Ramos (cell line): ENCODE measurements around the gene ARID2.

Experiments
- in situ Hi-C: fragments of 300-500 bp; cut with MboI; formaldehyde crosslinking; loops from one replicate; pipeline ENCODE4 v1.14.3; 2022; ENCODE audit warnings: low sequenced_read_pairs; ENCODE audit not compliant: unreplicated experiment

Gene ARID2

DNA sequence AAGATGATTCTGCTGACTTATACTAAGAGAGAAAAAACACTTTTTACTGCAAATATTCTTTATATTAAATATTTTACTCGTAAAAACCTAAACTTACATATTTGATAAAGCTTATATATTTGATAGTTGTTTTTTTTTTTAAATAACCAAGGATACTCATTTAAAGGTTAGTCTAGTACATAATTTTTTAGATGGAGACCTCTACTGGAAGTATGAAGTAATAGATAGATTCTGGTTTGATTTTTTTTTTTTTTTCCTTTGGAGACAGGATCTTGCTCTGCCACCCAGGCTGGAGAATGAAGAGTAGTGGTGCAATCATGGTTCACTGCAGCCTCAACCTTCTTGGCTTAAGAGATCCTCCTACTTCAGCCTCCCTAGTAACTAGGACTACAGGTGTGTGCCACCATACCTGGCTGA lies 16.4 kb downstream of the ARID2 start:
- in situ Hi-C loops, result loop anchor here (25.0 kb wide), 1 partner anchor 516 kb away; the partner anchor contains the start of gene SLC38A1

DNA sequence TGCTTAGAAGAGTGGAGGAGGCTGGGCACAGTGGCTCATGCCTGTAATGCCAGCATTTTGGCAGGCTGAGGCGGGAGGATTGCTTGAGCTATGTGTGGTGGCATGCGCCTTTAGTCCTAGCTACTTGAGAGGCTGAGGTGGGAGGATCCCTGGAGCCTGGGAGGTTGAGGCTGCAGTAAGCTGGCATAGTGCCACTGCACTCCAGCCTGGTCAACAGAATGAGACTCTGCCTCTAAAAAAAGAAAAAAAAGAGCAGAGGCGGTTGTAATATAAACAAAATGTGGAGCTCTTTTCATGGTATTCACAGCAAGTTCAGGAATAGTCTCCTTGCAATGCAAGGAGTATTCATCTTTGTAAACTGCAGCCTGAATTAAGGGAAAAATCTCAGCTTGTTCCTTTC lies 27.2 kb downstream of the ARID2 start:
- in situ Hi-C loops, result no loop called here

DNA sequence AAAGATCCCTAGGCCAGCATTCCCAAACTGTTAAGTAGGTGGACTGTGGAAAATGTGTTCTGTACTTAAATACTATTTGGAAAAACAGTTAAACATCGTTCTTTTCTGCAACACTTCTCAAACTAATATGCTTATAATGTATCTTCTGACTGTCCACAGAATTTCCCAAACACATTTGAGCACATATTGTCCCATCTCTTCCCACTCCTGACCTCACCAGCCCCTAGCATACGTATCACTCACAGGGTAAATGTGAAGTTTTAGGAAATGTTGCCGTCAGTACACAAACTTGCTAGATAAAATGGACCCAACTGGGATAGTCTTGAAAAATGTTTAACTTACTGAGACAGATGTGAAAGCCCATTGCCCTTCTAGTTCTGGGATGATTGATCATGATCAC lies 27.7 kb downstream of the ARID2 start:
- in situ Hi-C loops, result no loop called here

DNA sequence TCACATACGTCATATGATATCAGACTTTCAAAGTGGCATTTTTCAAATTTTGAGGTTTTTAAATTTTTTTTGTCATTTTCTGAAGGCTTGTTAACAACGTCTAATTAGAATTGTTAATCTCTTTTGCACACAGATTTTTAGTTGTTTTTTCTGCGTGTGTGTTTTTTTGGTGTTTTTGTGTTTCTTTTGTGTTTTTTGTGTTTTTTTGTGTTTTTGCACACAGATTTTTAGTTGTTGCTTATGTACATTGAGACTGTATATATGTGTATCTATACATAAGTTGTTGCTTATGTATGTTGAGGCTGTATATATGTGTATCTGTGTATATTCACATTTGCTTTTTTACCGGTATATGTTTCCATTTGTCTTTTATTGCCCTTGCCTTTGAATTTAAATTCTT lies 30.8 kb downstream of the ARID2 start:
- in situ Hi-C loops, result no loop called here

DNA sequence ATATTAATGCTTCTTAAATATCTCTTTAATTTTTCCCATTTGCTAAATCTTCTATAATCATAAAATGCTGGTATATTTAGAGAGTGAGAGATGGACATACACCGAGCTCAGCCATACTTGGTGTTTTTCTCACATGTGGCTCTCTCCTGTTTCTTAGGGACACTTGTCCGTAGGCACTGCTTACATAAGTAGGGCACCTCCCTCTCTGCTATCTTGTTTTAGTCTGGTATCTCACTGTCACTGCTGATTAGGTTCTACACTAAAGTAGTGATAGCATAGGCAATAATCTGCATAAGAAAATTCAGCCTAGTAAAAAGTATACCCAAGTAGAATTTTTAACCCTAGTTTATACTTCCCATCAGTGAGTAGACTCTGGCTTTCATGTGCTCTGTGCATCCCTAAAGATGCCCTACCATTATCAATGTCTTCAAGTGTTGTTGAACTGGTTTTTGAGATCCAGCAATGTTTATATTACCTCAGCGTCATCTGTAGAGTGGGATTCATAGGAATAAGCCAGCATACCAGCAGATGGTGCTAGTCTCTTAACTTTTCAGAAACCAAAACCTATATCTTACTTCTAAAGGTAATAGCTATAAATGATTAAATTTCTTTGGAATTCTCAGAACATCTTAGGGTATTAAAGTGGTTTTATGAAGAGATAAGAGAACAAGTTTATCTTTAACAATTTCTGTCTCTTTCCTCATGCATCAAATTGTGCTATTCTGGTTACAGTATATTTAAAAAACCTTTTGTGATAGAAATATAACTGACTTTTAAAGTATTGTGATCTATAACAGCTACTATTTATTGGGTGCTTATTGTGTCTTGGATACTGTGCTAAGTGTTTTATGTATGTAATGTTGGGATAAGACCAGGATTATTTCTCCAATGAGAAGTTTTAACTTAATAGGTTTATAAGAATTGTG lies 32.9 kb downstream of the ARID2 start:
- in situ Hi-C loops, result no loop called here

DNA sequence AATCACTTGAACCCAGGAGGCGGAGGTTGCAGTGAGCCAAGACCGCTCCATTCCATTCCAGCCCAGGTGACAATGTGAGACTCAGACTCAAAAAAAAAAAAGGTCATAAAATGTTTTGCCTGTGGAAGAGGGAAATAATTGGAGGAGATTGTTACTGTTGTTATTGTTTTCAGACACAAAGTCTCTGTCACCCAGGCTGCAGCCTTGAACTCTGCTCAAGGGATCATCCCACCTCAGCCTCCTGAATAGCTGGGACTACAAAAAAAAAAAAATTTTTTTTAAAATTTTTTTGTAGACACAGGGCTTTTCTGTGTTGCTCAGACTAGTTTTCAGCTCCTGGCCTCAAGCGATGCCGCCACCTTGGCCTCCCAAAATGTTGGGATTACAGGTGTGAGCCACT lies 33.9 kb downstream of the ARID2 start:
- in situ Hi-C loops, result no loop called here

DNA sequence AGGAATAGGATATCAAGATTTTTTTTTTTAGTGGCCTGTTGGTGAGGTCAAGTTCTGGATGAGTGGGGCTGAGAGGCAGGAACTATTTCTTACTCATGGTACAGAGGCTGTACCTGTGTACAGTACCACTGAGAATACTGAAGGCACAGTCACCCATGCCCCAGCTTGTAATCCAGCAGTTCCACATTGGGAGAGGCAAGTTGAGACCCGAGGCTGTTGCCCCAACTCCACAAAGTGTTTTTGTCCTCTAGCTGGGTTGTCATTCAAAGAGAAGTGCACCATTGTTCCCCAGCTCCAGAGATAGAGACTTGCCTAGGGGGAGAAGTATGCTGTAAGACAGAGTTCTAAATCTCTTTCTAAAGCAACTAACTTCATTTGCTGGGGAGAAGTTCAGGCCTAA lies 38.7 kb downstream of the ARID2 start:
- in situ Hi-C loops, result no loop called here

DNA sequence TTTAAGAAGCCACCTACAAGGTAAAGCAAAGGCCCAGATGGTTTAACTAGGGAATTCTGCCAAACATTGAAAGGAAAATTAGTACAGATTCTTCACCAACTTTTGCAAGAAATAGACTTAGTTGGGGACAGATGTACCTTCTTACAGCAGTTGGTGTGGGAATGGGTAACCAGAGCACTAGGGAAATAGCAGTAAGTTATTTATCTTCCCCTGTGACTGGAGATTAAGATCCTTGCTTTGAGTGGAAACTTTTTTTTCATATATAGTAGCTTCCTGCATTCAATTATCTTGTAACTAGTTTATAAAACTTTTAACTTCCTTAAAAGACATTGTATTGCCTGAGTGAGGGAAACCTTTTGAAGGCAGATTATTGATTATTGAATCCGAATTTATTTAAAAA lies 44.2 kb downstream of the ARID2 start:
- in situ Hi-C loops, result no loop called here

DNA sequence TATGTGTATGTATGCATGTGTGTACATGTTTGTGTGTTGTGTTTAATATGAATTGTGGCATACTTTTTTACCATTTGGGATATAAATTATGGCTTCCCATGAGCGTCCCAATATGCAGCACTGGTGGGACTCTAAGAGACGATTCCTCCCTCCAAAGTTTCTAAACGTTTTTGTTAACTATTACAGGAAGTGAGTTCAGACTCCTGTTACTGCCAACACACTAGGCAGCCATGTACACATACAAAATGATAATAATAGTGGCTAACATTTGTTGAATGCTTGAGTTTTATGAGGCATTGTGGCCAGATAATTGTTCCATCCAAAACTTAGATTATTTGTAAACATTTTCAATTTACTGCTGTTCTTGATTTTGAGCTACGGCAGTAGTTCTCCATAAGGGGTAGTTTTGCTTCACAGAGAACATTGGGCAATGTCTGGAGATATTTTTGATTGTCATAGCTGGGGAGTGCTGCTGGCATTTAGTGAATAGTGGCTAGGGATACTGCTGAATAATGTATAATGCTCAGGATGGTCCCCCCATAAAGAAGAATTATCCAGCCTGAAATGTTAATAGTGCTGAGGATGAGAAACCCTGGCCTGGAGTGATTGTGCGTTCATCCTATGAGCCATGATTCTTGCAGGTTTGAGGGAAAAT lies 45.1 kb downstream of the ARID2 start:
- in situ Hi-C loops, result no loop called here

DNA sequence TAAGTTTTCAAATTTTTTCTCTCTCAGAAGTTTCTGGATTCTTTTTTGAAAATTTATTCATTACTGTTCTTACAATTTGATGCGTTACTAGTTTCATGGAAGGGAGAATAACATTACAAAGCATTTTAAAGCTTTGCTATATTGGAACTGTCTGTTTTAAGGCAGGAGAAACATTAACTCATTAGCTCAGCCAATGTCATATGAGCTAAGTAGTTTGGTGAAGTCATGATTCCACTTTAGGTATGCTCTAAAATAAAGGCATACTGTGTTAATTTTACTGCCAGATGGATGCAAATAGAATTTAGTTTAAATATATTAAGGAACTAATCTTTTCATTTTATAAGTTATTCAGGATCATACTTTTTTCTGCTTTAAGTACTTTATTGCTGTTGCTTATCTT lies 46.0 kb downstream of the ARID2 start:
- in situ Hi-C loops, result no loop called here

DNA sequence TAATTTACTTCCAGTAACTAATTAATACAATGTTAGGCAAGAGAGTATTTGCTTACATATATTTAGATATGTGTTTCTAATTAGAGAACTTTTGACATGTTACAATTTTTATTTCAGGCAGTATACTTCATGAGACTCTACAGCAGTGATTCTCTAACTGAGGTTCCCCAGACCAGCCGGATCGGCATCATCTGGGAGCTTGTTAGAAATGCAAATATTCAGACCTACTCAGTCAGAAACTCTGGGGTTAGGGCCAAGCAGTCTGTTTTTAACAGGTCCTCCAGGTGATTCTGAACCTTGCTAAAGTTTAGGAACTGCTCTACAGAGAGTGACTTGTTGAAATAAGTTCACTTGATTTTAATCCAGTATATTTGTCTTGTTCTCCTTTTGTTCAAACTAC lies 46.5 kb downstream of the ARID2 start:
- in situ Hi-C loops, result no loop called here

DNA sequence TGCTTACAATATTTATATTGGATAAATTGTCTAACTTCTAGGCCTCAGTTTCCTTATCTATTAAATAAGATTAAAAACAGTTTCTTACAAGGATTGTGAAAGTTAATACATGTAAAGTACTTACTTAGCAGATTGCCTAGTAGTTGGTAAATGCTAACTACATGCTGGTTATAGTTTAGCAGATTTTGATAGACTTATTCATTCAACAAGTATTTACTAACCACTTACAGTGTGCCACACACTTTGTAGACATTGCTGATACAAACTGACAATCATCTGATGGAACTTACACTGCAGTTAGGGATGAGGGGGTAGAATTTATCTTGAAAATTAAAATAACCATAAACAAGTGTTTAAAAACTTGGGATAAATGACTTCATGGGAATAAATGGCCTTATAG lies 50.4 kb downstream of the ARID2 start:
- in situ Hi-C loops, result no loop called here

DNA sequence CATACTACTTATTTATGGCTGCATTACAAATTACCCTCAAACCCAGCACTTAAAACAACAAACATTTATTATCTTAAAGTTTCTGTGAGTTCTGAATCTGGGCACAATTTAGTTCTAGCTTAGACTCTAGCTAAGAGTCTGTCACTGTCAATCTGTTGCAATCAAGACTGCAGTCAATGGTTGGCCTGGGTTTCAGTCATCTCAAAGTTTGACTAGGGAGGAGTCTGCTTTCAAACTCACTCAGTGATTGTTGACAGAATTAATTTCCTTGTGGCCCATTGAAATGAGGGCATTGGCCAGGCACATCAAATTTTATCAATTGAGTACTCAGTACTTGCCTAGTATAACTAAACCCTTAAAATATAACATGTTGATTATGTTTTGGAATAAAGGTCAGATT lies 51.6 kb downstream of the ARID2 start:
- in situ Hi-C loops, result no loop called here

DNA sequence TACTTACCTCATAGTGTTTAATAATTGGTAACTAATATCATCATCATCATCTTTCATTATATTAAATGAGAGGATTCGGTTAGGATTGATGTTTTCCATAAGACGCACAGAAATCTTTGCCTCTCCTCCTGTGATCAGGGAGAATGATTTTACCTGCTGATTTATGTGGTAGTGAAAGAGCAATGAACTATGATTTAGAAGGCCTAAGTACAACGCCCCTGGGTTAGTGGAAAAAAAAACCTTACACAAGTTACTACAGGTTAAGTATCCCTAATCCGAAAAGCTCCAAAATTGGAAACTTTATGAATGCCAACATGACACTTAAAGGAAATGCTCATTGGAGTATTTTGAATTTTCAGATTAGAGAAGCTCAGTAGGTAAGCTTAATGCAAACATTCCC lies 55.8 kb downstream of the ARID2 start:
- in situ Hi-C loops, result no loop called here

DNA sequence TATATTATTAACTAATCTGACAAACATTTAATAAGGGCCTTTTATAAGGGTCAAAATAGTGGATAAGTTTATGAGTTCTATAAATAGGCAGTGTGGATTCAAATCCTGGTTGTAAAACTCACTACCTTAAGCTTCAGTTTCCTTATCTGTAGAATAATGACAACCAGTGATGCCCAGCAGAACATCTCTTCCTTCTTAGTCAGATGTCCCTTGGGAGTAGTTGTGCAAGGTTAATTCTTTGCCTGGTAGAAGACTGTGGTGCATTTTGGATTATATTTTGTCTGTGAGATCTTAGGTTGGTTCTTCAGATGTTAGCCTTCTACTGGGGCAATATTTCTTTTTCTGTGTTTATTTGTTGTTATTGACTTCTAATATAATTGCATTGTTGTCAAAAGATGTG lies 59.5 kb downstream of the ARID2 start:
- in situ Hi-C loops, result no loop called here

DNA sequence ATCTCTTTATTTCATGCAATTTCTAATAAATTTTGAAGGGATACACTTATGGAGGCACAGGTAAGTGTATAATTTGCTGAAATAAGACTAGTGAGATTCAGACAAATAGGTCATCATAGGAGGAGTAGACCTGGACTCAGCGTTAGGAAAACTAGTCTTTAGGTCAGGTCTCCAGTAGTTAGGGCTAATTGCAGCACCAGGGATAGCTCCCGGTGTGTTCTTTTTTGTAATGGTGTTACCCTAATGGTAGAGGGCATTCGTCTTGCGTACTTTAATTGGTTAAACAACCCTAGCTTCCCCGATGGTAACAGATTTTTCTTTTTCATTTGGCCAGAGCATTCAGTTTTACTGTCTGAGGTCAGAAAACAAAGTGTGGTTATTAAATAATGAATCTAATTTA lies 64.9 kb downstream of the ARID2 start:
- in situ Hi-C loops, result no loop called here

DNA sequence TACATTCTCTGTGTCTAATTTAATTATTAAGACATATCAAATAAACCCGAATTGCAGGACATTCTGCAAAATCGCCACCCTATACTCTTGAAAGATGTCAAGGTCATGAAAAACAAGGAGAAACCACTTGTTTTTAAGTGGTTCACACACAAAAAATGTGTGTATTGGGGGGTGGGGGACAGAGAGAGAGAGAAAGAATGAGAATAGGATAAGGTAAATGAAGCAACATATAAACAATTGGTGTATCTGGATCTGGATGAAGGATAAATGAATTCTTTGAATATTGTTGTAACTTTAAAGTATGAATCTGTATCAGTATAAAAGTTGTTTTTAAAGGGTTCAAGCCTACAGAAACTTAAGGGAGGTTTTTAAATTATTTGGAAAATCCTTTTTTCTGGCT lies 72.1 kb downstream of the ARID2 start:
- in situ Hi-C loops, result no loop called here

DNA sequence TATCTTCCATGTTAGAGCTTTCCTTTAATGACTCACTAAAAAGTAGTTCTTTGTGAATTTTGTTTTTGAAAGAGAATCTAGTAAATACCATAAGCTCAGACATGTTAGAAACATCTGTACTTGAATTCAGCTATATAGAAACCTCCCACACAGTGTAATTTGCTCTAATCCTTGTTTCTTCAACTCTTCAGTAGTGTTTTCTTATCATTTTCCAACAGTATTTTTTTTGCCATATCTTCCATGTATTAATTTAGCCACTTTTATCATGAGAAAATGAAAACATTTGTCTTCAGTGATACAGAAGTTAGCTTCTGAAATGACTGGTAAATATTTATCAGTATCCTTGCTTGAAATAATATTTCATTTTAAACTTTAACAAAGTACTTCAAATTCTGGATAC lies 73.6 kb downstream of the ARID2 start:
- in situ Hi-C loops, result no loop called here

DNA sequence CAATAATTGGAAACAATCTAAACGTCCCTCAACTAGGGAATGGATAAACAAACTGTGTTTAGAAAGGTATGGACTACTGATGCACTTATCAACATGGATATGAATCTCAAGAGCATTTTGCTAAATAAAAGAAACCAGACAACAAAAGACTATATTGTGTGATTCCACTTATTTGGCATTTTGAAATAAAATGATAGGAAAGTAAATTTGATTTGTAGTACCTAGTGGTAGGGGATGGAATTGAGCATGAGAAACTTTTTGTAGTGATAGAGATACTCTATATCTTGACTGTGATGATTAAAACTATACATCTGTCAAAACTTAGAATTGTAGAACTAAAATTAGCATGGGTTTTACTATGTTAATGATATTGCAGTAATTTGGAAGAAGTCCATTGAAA lies 87.1 kb downstream of the ARID2 start:
- in situ Hi-C loops, result no loop called here

DNA sequence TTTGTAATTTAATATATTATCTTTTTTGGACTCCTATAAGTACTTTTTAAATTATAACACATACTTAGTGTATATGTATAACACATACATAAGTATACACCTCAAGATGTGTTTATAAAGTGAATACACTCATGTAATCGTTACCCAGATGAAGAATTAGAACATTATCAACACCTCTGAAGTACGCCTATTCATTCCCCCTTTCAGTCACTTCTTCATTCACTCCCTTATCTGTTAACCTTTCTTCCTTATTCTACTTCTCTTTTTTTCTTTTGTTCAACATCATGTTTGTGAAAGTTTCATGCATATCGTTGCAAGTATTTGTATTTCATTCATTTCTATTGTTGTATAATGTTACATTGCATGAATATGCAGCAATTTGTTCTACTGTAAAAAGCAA lies 98.5 kb downstream of the ARID2 start:
- in situ Hi-C loops, result no loop called here

DNA sequence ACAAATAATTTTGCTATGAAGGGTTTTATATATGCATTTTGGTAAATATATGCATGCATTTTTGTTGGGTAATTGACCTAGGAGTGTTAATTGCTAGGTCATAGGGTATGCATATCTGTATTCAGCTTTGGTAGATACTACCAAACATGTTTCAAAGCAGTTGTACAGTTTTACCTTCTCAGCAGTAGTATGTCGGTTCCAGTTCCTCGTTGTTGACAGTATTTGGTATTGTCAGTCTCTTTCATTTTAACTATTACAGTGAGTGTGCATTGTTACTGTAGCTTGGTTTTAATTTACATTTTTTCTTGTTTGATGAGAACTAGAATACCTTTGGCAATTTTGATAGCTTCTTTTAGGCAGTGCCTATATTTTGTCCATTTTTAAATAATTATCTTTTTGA lies 98.9 kb downstream of the ARID2 start:
- in situ Hi-C loops, result no loop called here

DNA sequence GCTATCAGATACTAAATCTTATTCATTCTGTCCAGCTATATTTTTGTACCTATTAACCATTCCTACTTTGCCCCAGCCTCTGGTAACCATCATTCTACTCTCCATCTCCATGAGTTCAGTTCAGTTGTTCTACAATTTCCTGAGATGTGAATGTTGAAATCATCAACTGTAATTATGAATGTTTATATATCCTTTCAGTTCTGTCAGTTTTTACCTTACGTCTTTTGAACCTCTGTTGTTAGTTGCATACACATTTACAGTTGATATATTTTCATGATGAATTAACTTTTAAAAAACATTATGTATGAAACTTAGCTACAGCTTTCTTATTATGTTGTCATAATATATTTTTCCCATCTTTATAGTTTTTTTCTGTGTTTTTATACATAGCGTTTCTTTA lies 102.1 kb downstream of the ARID2 start:
- in situ Hi-C loops, result no loop called here
